ENCODE results near the gene A3GALT2.

DNA sequence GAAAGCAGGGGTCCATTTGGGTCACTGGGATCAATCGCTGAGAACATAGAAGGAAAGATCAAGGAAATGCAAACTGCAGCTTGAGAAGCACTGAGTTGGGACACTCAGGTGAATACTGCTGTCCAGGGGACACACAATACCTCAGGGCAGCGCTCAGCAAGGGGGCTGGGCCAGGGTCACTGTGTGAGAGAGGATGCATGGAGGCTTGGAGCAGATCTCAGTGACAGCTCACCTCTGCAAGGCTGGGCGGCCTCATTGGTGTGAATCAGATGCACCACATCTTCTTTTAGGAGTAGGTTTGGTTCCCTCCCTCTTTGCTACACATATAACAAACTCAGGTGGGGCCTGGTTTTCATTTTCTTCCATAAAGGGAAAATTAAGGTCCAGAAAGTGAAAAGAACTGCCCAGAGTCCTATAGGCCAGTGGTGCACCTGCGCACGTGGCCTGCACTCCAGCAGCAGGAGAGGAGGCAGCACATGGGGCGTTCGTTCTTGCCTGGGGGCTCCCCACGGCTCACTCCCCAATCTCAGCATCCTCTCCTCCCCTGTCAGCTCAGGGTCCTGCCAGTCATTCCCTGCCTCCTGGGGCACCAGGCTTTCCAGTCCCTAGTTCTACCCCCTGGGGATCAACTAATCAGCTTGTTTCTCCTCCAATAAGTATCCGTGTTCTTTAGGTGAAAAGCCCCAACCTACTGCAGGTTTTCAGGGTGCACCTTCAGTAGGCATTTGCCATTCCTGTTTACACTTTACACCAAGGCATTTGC, 1.5 kb downstream of the A3GALT2 start:
- TF ChIP-seq, protein P1, sequence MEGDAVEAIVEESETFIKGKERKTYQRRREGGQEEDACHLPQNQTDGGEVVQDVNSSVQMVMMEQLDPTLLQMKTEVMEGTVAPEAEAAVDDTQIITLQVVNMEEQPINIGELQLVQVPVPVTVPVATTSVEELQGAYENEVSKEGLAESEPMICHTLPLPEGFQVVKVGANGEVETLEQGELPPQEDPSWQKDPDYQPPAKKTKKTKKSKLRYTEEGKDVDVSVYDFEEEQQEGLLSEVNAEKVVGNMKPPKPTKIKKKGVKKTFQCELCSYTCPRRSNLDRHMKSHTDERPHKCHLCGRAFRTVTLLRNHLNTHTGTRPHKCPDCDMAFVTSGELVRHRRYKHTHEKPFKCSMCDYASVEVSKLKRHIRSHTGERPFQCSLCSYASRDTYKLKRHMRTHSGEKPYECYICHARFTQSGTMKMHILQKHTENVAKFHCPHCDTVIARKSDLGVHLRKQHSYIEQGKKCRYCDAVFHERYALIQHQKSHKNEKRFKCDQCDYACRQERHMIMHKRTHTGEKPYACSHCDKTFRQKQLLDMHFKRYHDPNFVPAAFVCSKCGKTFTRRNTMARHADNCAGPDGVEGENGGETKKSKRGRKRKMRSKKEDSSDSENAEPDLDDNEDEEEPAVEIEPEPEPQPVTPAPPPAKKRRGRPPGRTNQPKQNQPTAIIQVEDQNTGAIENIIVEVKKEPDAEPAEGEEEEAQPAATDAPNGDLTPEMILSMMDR (IDR thresholded peaks at IDR 0.05) = no peak
- no peak for TF ChIP-seq EZH2 (IDR thresholded peaks at IDR 0.05; ENCODE audit: borderline replicate concordance, insufficient read depth, low read depth, low read length, poor library complexity, severe bottlenecking)
